Neural progenitor cell (in vitro differentiated cells): Measurements from ENCODE around the gene OCEL1. TPM values are rescaled to one million over a fixed set of nuclear protein-coding genes. Genes with fewer than 3 reads are reported as not detected.

Source experiments
- DNase-seq: peaks from one replicate; pipeline ENCODE4 v3.0.0-alpha.2; 2016; ENCODE audit warnings: low spot score
- H2AFZ ChIP-seq: fragments of 200-600 bp; sonication (generic); replicated peaks from 2 replicates; pipeline ENCODE4 v1.6.1; 2016; ENCODE audit warnings: antibody characterized with exemption
- H3F3A ChIP-seq: fragments of 200-600 bp; sonication (generic); 2 replicates; pipeline ENCODE4 v1.6.1; 2016; ENCODE audit warnings: antibody characterized with exemption, low read depth
- H3K27ac ChIP-seq: fragments of 200-600 bp; sonication (generic); 2 replicates; pipeline ENCODE4 v1.5.1; 2016; ENCODE audit warnings: mild to moderate bottlenecking
- H3K27me3 ChIP-seq: fragments of 200-600 bp; sonication (generic); 2 replicates; pipeline ENCODE4 v1.6.1; 2016; ENCODE audit warnings: mild to moderate bottlenecking, moderate library complexity
- H3K36me3 ChIP-seq: fragments of 200-600 bp; sonication (generic); 2 replicates; pipeline ENCODE4 v1.5.1; 2016
- H3K4me1 ChIP-seq: fragments of 200-600 bp; sonication (generic); 2 replicates; pipeline ENCODE4 v1.6.1; 2016; ENCODE audit warnings: mixed run types
- H3K4me2 ChIP-seq: fragments of 200-600 bp; sonication (generic); 2 replicates; pipeline ENCODE4 v1.6.1; 2016
- H3K4me3 ChIP-seq: fragments of 200-600 bp; sonication (generic); 2 replicates; pipeline ENCODE4 v1.5.1; 2016
- H3K79me2 ChIP-seq: fragments of 200-600 bp; sonication (generic); 2 replicates; pipeline ENCODE4 v1.6.1; 2016; ENCODE audit warnings: low read depth
- H3K9ac ChIP-seq: fragments of 200-600 bp; sonication (generic); 2 replicates; pipeline ENCODE4 v1.6.1; 2016
- H3K9me3 ChIP-seq: fragments of 200-600 bp; sonication (generic); 2 replicates; pipeline ENCODE4 v1.5.1; 2016; ENCODE audit warnings: low read depth
- H4K20me1 ChIP-seq: fragments of 200-600 bp; sonication (generic); 2 replicates; pipeline ENCODE4 v1.6.1; 2016; ENCODE audit warnings: low read depth
- H3K27ac Mint-ChIP-seq: 3 replicates; pipeline ENCODE4 v1.8.0; 2021; ENCODE audit warnings: mixed read lengths
- H3K27me3 Mint-ChIP-seq: 2 replicates; pipeline ENCODE4 v1.8.0; 2022; ENCODE audit warnings: low read depth, mild to moderate bottlenecking, inconsistent platforms, moderate library complexity, mixed read lengths; ENCODE audit not compliant: insufficient read depth
- H3K36me3 Mint-ChIP-seq: 3 replicates; pipeline ENCODE4 v1.8.0; 2021; ENCODE audit warnings: mixed read lengths
- H3K4me1 Mint-ChIP-seq: 3 replicates; pipeline ENCODE4 v1.8.0; 2021; ENCODE audit warnings: mixed read lengths
- H3K4me3 Mint-ChIP-seq: 3 replicates; pipeline ENCODE4 v1.8.0; 2021; ENCODE audit warnings: mild to moderate bottlenecking, moderate library complexity, mixed read lengths
- H3K9me3 Mint-ChIP-seq: 3 replicates; pipeline ENCODE4 v1.8.0; 2020; ENCODE audit warnings: mixed read lengths
- CTCF ChIP-seq: fragments of 200-600 bp; sonication (generic); IDR thresholded peaks from 2 replicates; pipeline ENCODE4 v1.5.1; 2017; ENCODE audit warnings: antibody characterized with exemption, mild to moderate bottlenecking
- EZH2 ChIP-seq: fragments of 200-600 bp; sonication (generic); IDR thresholded peaks from 2 replicates; pipeline ENCODE4 v1.6.1; 2017; ENCODE audit warnings: antibody characterized with exemption, mild to moderate bottlenecking, moderate library complexity
- EZH2phosphoT487 ChIP-seq: fragments of 200-600 bp; sonication (generic); IDR thresholded peaks from 2 replicates; pipeline ENCODE4 v1.6.1; 2017; ENCODE audit warnings: antibody characterized with exemption
- total RNA-seq: library from RNA; depleted of rRNA; stranded (reverse); fragments of >200 nt; gene quantifications from 2 replicates; pipeline ENCODE4 v1.2.3, GENCODE V29; 2015; ENCODE audit warnings: low replicate concordance

The OCEL1 gene
- total RNA-seq, 1 donor from 2014 or later, result 4.6 TPM

- Histone ChIP-seq H3K9ac (no peak overlapping the region), H3K4me2 (no peak overlapping the region), H3K79me2 (no peaks in the 10 kb centered on the region), H3K36me3 (no peaks in the 10 kb centered on the region), H2AFZ (no peak overlapping the region), H4K20me1 (no peaks in the 10 kb centered on the region), H3K4me3 (no peak overlapping the region), H3K9me3 (no peaks in the 10 kb centered on the region), H3K4me1 (peaks cover 4% of the 10 kb centered on the region), H3K27me3 (no peaks in the 10 kb centered on the region), H3K27ac (no peak overlapping the region), H3F3A (peaks cover 5% of the 10 kb centered on the region)
- H3K27me3 Mint-ChIP-seq, result peaks cover 7% of the 10 kb centered on the region
- H3K36me3 Mint-ChIP-seq, result peaks cover 7% of the 10 kb centered on the region
- peak overlapping the region; percentile 65 for H3K4me3 Mint-ChIP-seq
- H3K27ac Mint-ChIP-seq, result no peak overlapping the region
- H3K4me1 Mint-ChIP-seq, result peaks cover 13% of the 10 kb centered on the region
- DNase-seq, result no peak
- H3K9me3 Mint-ChIP-seq, result no peaks in the 10 kb centered on the region
- TF ChIP-seq CTCF (no peak), EZH2phosphoT487 (no peak), EZH2 (no peak)
These were observed 6.7 kb upstream of the OCEL1 start for GRCh38 chr19:17219286-17219685.

GRCh38 chr19:17220207-17220758 is 5.7 kb upstream of the OCEL1 start:
- H3K4me1 ChIP-seq, result no peaks in the 10 kb centered on the region
- H3K4me3 ChIP-seq, result no peak overlapping the region
- no peak overlapping the region for H3K9ac ChIP-seq
- H3K79me2 ChIP-seq, result no peaks in the 10 kb centered on the region
- Mint-ChIP-seq H3K4me3 (peak overlapping the region; percentile 41), H3K36me3 (peaks cover 7% of the 10 kb centered on the region), H3K27ac (peak overlapping the region; percentile 60), H3K27me3 (no peaks in the 10 kb centered on the region), H3K9me3 (no peaks in the 10 kb centered on the region), H3K4me1 (peaks cover 6% of the 10 kb centered on the region)
- H3F3A ChIP-seq, result peaks cover 2% of the 10 kb centered on the region
- TF ChIP-seq CTCF, result no peak
- no peaks in the 10 kb centered on the region for H3K36me3 ChIP-seq
- no peaks in the 10 kb centered on the region for H3K9me3 ChIP-seq
- no peak overlapping the region for H3K4me2 ChIP-seq
- no peaks in the 10 kb centered on the region for H4K20me1 ChIP-seq
- H3K27me3 ChIP-seq, result no peaks in the 10 kb centered on the region
- DNase-seq, result no peak
- no peak overlapping the region for H3K27ac ChIP-seq
- H2AFZ ChIP-seq, result no peak overlapping the region

- H3F3A ChIP-seq, result peaks cover 35% of the 10 kb centered on the region
- peaks cover 3% of the 10 kb centered on the region for H3K4me1 ChIP-seq
- H3K27me3 Mint-ChIP-seq, result peaks cover 7% of the 10 kb centered on the region
- no peaks in the 10 kb centered on the region for H3K27me3 ChIP-seq
- H3K27ac Mint-ChIP-seq, result no peak overlapping the region
- H3K4me3 Mint-ChIP-seq, result peak overlapping the region; percentile 89
- H3K36me3 Mint-ChIP-seq, result peaks cover 2% of the 10 kb centered on the region
- no peak overlapping the region for H3K4me2 ChIP-seq
- TF ChIP-seq EZH2phosphoT487 (no peak), EZH2 (no peak), CTCF (no peak)
- H3K9me3 ChIP-seq, result no peaks in the 10 kb centered on the region
- H4K20me1 ChIP-seq, result no peaks in the 10 kb centered on the region
- no peak for DNase-seq
- no peaks in the 10 kb centered on the region for H3K9me3 Mint-ChIP-seq
- peaks cover 9% of the 10 kb centered on the region for H3K4me1 Mint-ChIP-seq
- H3K36me3 ChIP-seq, result no peaks in the 10 kb centered on the region
- no peak overlapping the region for H2AFZ ChIP-seq
- no peak overlapping the region for H3K9ac ChIP-seq
- H3K79me2 ChIP-seq, result no peaks in the 10 kb centered on the region
- H3K27ac ChIP-seq, result no peak overlapping the region
- H3K4me3 ChIP-seq, result no peak overlapping the region
These were observed 973 bp upstream of the OCEL1 start for GRCh38 chr19:17225053-17225452.
